Cardiac muscle cell (in vitro differentiated cells and primary cell): ENCODE data around the gene GPR152. TPM values are rescaled to one million over a fixed set of nuclear protein-coding genes. Genes with fewer than 3 reads are reported as not detected.
"Not testable (repeated sequence)": the region's sequence is repeated elsewhere in the genome, so short reads cannot be mapped to it uniquely, and the experiment has no call there.

Experiments used
- DNase-seq, 2 donors: peaks; one replicate each; pipeline versions ENCODE4 v3.0.0 to v3.0.0-alpha.2; 2010 to 2017; ENCODE audit warnings: low read depth in 1 of 2, low spot score in 1 of 2
- H3K27ac ChIP-seq: fragments of 200-600 bp; sonication (generic); 2 replicates; pipeline ENCODE4 v1.5.1; 2016
- H3K27me3 ChIP-seq: fragments of 200-600 bp; sonication (generic); 2 replicates; pipeline ENCODE4 v1.6.0; 2016; ENCODE audit warnings: control low read depth
- H3K36me3 ChIP-seq: fragments of 200-600 bp; sonication (generic); 2 replicates; pipeline ENCODE4 v1.5.1; 2016; ENCODE audit warnings: control low read depth
- H3K4me1 ChIP-seq: fragments of 200-600 bp; sonication (generic); 2 replicates; pipeline ENCODE4 v1.8.1; 2017; ENCODE audit warnings: low read depth, mild to moderate bottlenecking, mixed run types
- H3K4me3 ChIP-seq: fragments of 200-600 bp; sonication (generic); 2 replicates; pipeline ENCODE4 v1.5.1; 2016; ENCODE audit warnings: mild to moderate bottlenecking
- H3K9me3 ChIP-seq: fragments of 200-600 bp; sonication (generic); 2 replicates; pipeline ENCODE4 v1.5.1; 2017; ENCODE audit warnings: low read depth, mild to moderate bottlenecking, control low read depth
- CTCF ChIP-seq: IDR thresholded peaks from 2 replicates; pipeline ENCODE4 v1.5.1; 2012; ENCODE audit warnings: low read depth, mild to moderate bottlenecking, low read length
- polyA plus RNA-seq: library from polyadenylated mRNA; unstranded; fragments of >200 nt; fragmentation: Nextera tagmentation; extraction: Ambion mirVana; gene quantifications from 2 replicates; pipeline ENCODE4 v1.2.1, GENCODE V29; 2016
- total RNA-seq: library from RNA; depleted of rRNA; stranded (reverse); fragments of >200 nt; gene quantifications from 2 replicates; pipeline ENCODE4 v1.2.3, GENCODE V29; 2016

GPR152 gene
- total and polyA plus RNA-seq, 2 experiments from 2014 or later: not detected

- TF ChIP-seq CTCF: no peak
- DNase-seq: no peak
- H3K27me3 ChIP-seq: no peaks in the 10 kb centered on the region
- H3K27ac ChIP-seq: no peak overlapping the region
- no peak overlapping the region for H3K4me3 ChIP-seq
- H3K4me1 ChIP-seq: peaks cover 6% of the 10 kb centered on the region
- H3K9me3 ChIP-seq: no peaks in the 10 kb centered on the region
- no peaks in the 10 kb centered on the region for H3K36me3 ChIP-seq
These were observed 46.7 kb downstream of the GPR152 start for GRCh38 chr11:67405688-67406339.

GRCh38 chr11:67405196-67405567 lies 47.3 kb downstream of the GPR152 start:
- Histone ChIP-seq H3K4me3 (no peak overlapping the region), H3K4me1 (peaks cover 10% of the 10 kb centered on the region)

GRCh38 chr11:67404515-67405195 lies 47.9 kb downstream of the GPR152 start:
- no peak overlapping the region for H3K27ac ChIP-seq
- peaks cover 10% of the 10 kb centered on the region for H3K4me1 ChIP-seq
- TF ChIP-seq CTCF: no peak
- no peaks in the 10 kb centered on the region for H3K36me3 ChIP-seq
- H3K27me3 ChIP-seq: no peaks in the 10 kb centered on the region
- no peak overlapping the region for H3K4me3 ChIP-seq
- DNase-seq: no peak
- H3K9me3 ChIP-seq: no peaks in the 10 kb centered on the region

More at GRCh38 chr11:67405196-67405567, 47.3 kb downstream of the GPR152 start:
- no peak overlapping the region for H3K27ac ChIP-seq
- H3K36me3 ChIP-seq: no peaks in the 10 kb centered on the region
- TF ChIP-seq CTCF: no peak
- H3K9me3 ChIP-seq: no peaks in the 10 kb centered on the region
- no peaks in the 10 kb centered on the region for H3K27me3 ChIP-seq
- no peak for DNase-seq

GRCh38 chr11:67403085-67403484 lies 49.4 kb downstream of the GPR152 start:
- H3K4me1 ChIP-seq: peaks cover 10% of the 10 kb centered on the region
- not testable (repeated sequence) for H3K27ac ChIP-seq, H3K4me3 ChIP-seq, H3K9me3 ChIP-seq, H3K36me3 ChIP-seq, DNase-seq, H3K27me3 ChIP-seq

- not testable (repeated sequence) for H3K27me3 ChIP-seq, H3K4me3 ChIP-seq, DNase-seq, H3K9me3 ChIP-seq
- peaks cover 10% of the 10 kb centered on the region for H3K4me1 ChIP-seq
- H3K27ac ChIP-seq: peak overlapping the region; percentile 58
- H3K36me3 ChIP-seq: peaks cover 17% of the 10 kb centered on the region
These were observed 50.2 kb downstream of the GPR152 start for GRCh38 chr11:67402192-67402839.

GRCh38 chr11:67401495-67402191 lies 50.9 kb downstream of the GPR152 start, which contains the start of gene PPP1CA:
Gene PPP1CA (minus strand): TSS chr11:67401858. CDS start chr11:67401782, 76 bp downstream.
- H3K4me1 ChIP-seq: peaks cover 10% of the 10 kb centered on the region

More at GRCh38 chr11:67401495-67402191, 50.9 kb downstream of the GPR152 start, which contains the start of gene PPP1CA:
- Histone ChIP-seq H3K4me3 (peak within 1 kb of the TSS; percentile 73), H3K27ac (peak within 1 kb of the TSS; percentile 90), H3K27me3 (no peaks in the 10 kb centered on the region), H3K36me3 (peaks cover 20% of the 10 kb centered on the region), H3K9me3 (no peaks in the 10 kb centered on the region)
- peak; percentile 13 for TF ChIP-seq CTCF
- DNase-seq: peak; percentile 93 to 95

Other genes starting within 250 kb of the GPR152 start
- 49.1 and 72.1 TPM in 2 replicates for gene GRK2, start 186.3 kb downstream of the GPR152 start, total RNA-seq
- gene GRK2, start 186.3 kb downstream of the GPR152 start, polyA plus RNA-seq: 62.9 and 85.1 TPM in 2 replicates
- 50.7 and 53.5 TPM in 2 replicates for gene ANKRD13D, start 163.4 kb downstream of the GPR152 start, total RNA-seq
- gene ANKRD13D, start 163.4 kb downstream of the GPR152 start, polyA plus RNA-seq: 39.4 and 47.6 TPM in 2 replicates
- gene SSH3, start 149.2 kb downstream of the GPR152 start, total RNA-seq: 18.7 and 39.9 TPM in 2 replicates
- gene SSH3, start 149.2 kb downstream of the GPR152 start, polyA plus RNA-seq: 26.7 and 28.0 TPM in 2 replicates
- 64.4 and 74.9 TPM in 2 replicates for gene POLD4, start 99.2 kb downstream of the GPR152 start, total RNA-seq
- 49.8 and 51.9 TPM in 2 replicates for gene POLD4, start 99.2 kb downstream of the GPR152 start, polyA plus RNA-seq
- 1.1 and 2.4 TPM in 2 replicates for gene CLCF1, start 79.1 kb downstream of the GPR152 start, total RNA-seq
- 0.09 and 0.16 TPM in 2 replicates for gene CLCF1, start 79.1 kb downstream of the GPR152 start, polyA plus RNA-seq
- gene RAD9A, start 60.7 kb downstream of the GPR152 start, total RNA-seq: 24.4 and 27.5 TPM in 2 replicates
- gene RAD9A, start 60.7 kb downstream of the GPR152 start, polyA plus RNA-seq: 22.2 and 25.2 TPM in 2 replicates
- gene PPP1CA, start 50.9 kb downstream of the GPR152 start, total RNA-seq: 142 and 174 TPM in 2 replicates
- 179 and 235 TPM in 2 replicates for gene PPP1CA, start 50.9 kb downstream of the GPR152 start, polyA plus RNA-seq
- 0.11 TPM in 1 of 2 replicates, not detected in the other for gene TBC1D10C, start 48.6 kb downstream of the GPR152 start, total RNA-seq
- gene TBC1D10C, start 48.6 kb downstream of the GPR152 start, polyA plus RNA-seq: 0.23 and 1.2 TPM in 2 replicates
- gene CARNS1, start 37.1 kb downstream of the GPR152 start, total RNA-seq: 1.4 and 1.6 TPM in 2 replicates
- gene CARNS1, start 37.1 kb downstream of the GPR152 start, polyA plus RNA-seq: 2.1 and 4.8 TPM in 2 replicates
- gene RPS6KB2, start 24.2 kb downstream of the GPR152 start, total RNA-seq: 88.0 and 97.0 TPM in 2 replicates
- gene RPS6KB2, start 24.2 kb downstream of the GPR152 start, polyA plus RNA-seq: 92.5 and 93.8 TPM in 2 replicates
- gene PTPRCAP, start 15.0 kb downstream of the GPR152 start, total RNA-seq: 4.1 and 6.1 TPM in 2 replicates
- gene PTPRCAP, start 15.0 kb downstream of the GPR152 start, polyA plus RNA-seq: 2.5 and 3.2 TPM in 2 replicates
- 59.9 and 74.7 TPM in 2 replicates for gene CORO1B, start 9.3 kb downstream of the GPR152 start, total RNA-seq
- gene CORO1B, start 9.3 kb downstream of the GPR152 start, polyA plus RNA-seq: 51.1 and 61.5 TPM in 2 replicates
- gene CABP4, start 2.6 kb upstream of the GPR152 start, total RNA-seq: 0.32 TPM in 1 of 2 replicates, not detected in the other
- gene CABP4, start 2.6 kb upstream of the GPR152 start, polyA plus RNA-seq: 0.55 TPM in 1 of 2 replicates, not detected in the other
- 166 and 326 TPM in 2 replicates for gene TMEM134, start 16.5 kb upstream of the GPR152 start, total RNA-seq
- gene TMEM134, start 16.5 kb upstream of the GPR152 start, polyA plus RNA-seq: 255 and 272 TPM in 2 replicates
- gene AIP, start 30.3 kb upstream of the GPR152 start, total RNA-seq: 64.7 and 73.7 TPM in 2 replicates
- 40.4 and 46.4 TPM in 2 replicates for gene AIP, start 30.3 kb upstream of the GPR152 start, polyA plus RNA-seq
- gene PITPNM1, start 52.6 kb upstream of the GPR152 start, total RNA-seq: 58.5 and 117 TPM in 2 replicates
- 24.8 and 26.3 TPM in 2 replicates for gene PITPNM1, start 52.6 kb upstream of the GPR152 start, polyA plus RNA-seq
- gene CDK2AP2, start 55.4 kb upstream of the GPR152 start, total RNA-seq: 38.5 and 78.0 TPM in 2 replicates
- gene CDK2AP2, start 55.4 kb upstream of the GPR152 start, polyA plus RNA-seq: 60.8 and 136 TPM in 2 replicates
- not detected in 2 replicates for gene CABP2, start 70.7 kb upstream of the GPR152 start, total RNA-seq
- not detected in 2 replicates for gene CABP2, start 70.7 kb upstream of the GPR152 start, polyA plus RNA-seq
- 957 and 1,963 TPM in 2 replicates for gene GSTP1, start 131.1 kb upstream of the GPR152 start, total RNA-seq
- gene GSTP1, start 131.1 kb upstream of the GPR152 start, polyA plus RNA-seq: 788 and 1,052 TPM in 2 replicates
- 430 and 526 TPM in 2 replicates for gene NDUFV1, start 154.2 kb upstream of the GPR152 start, total RNA-seq
- gene NDUFV1, start 154.2 kb upstream of the GPR152 start, polyA plus RNA-seq: 447 and 449 TPM in 2 replicates
- gene NUDT8, start 177.2 kb upstream of the GPR152 start, total RNA-seq: 6.9 and 24.3 TPM in 2 replicates
- 17.3 and 18.7 TPM in 2 replicates for gene NUDT8, start 177.2 kb upstream of the GPR152 start, polyA plus RNA-seq
- gene TBX10, start 187.0 kb upstream of the GPR152 start, total RNA-seq: not detected in 2 replicates
- 1.1 and 1.2 TPM in 2 replicates for gene TBX10, start 187.0 kb upstream of the GPR152 start, polyA plus RNA-seq
- gene ACY3, start 198.0 kb upstream of the GPR152 start, total RNA-seq: not detected in 2 replicates
- not detected in 2 replicates for gene ACY3, start 198.0 kb upstream of the GPR152 start, polyA plus RNA-seq
- 0.21 TPM in 1 of 2 replicates, not detected in the other for gene ALDH3B2, start 221.9 kb upstream of the GPR152 start, total RNA-seq
- gene ALDH3B2, start 221.9 kb upstream of the GPR152 start, polyA plus RNA-seq: not detected in 2 replicates